Common myeloid progenitor, CD34-positive (primary cell): ENCODE measurements around the gene GAREM1.

Source experiments
- CTCF ChIA-PET: fragments of 350-600 bp; sonication (Branson Sonifier 250); formaldehyde crosslinking; loops from one replicate; lab custom pipeline; 2021; ENCODE audit warnings: antibody characterized with exemption; lab: Charles Lee
- POLR2A ChIA-PET: fragments of 350-600 bp; sonication (Branson Sonifier 250); formaldehyde crosslinking; loops from one replicate; lab custom pipeline; 2021; ENCODE audit warnings: antibody characterized with exemption; lab: Charles Lee
- DNase-seq, 3 donors: peaks; one replicate each; pipeline versions ENCODE4 v3.0.0 to v3.0.0-alpha.2; 2013
- H3K27ac ChIP-seq, 2 experiments: 1 replicate in 1 of 2; 2 replicates in 1 of 2; pipeline ENCODE4 v1.7.0; 2013; ENCODE audit warnings: inconsistent platforms in 2 of 2, low read length in 2 of 2, mild to moderate bottlenecking in 2 of 2, low read depth in 1 of 2, moderate library complexity in 1 of 2; ENCODE audit not compliant: severe bottlenecking in 2 of 2, insufficient read depth in 1 of 2, poor library complexity in 1 of 2
- H3K27me3 ChIP-seq, 5 experiments: replicated peaks in 2 of 5; 1 replicate in 3 of 5; 2 replicates in 2 of 5; pipeline versions ENCODE4 v1.6.1 to v1.7.0; 2013; ENCODE audit warnings: low read length in 4 of 5, mild to moderate bottlenecking in 2 of 5, moderate library complexity in 2 of 5, inconsistent platforms in 1 of 5; ENCODE audit not compliant: insufficient read depth in 5 of 5, control insufficient read depth in 4 of 5
- H3K36me3 ChIP-seq, 4 experiments: 1 replicate in 2 of 4; 2 replicates in 2 of 4; pipeline versions ENCODE4 v1.6.1 to v1.7.0; 2013; ENCODE audit warnings: low read length in 3 of 4, control low read depth in 1 of 4, mild to moderate bottlenecking in 1 of 4; ENCODE audit not compliant: control insufficient read depth in 4 of 4, insufficient read depth in 4 of 4
- H3K4me1 ChIP-seq, 4 experiments: 1 replicate in 3 of 4; 2 replicates in 1 of 4; pipeline versions ENCODE4 v1.6.1 to v1.7.1; 2013; ENCODE audit warnings: low read length in 3 of 4, mild to moderate bottlenecking in 3 of 4, control low read depth in 1 of 4, inconsistent platforms in 1 of 4, moderate library complexity in 1 of 4; ENCODE audit not compliant: control insufficient read depth in 4 of 4, insufficient read depth in 4 of 4; ENCODE audit errors: control extremely low read depth in 1 of 4
- H3K4me3 ChIP-seq, 7 experiments: 1 replicate in 4 of 7; 2 replicates in 3 of 7; pipeline versions ENCODE4 v1.5.1 to v1.7.0; 2013; ENCODE audit warnings: mild to moderate bottlenecking in 7 of 7, low read length in 6 of 7, moderate library complexity in 6 of 7, inconsistent platforms in 2 of 7, low read depth in 2 of 7, control low read depth in 1 of 7; ENCODE audit not compliant: insufficient read depth in 4 of 7, control insufficient read depth in 1 of 7; ENCODE audit errors: extremely low read depth in 1 of 7
- H3K9me3 ChIP-seq, 5 experiments: 1 replicate in 4 of 5; 2 replicates in 1 of 5; pipeline versions ENCODE4 v1.6.1 to v1.7.1; 2013; ENCODE audit warnings: low read length in 4 of 5, mild to moderate bottlenecking in 2 of 5, inconsistent platforms in 1 of 5, low read depth in 1 of 5, moderate library complexity in 1 of 5; ENCODE audit not compliant: control insufficient read depth in 4 of 5, insufficient read depth in 2 of 5; ENCODE audit errors: control extremely low read depth in 1 of 5
- WGBS: methylation state at CpG from one replicate; pipeline ENCODE4 v1.1.5; 2013; ENCODE audit not compliant: insufficient coverage; 5-methylcytosine and 5-hydroxymethylcytosine counted together

The GAREM1 gene

GRCh38 chr18:32427084-32427900 is 43.4 kb downstream of the GAREM1 start:
- H3K27me3 ChIP-seq: no peaks in the 10 kb centered on the region
- DNase-seq: no peak
- H3K9me3 ChIP-seq: peaks cover 0 to 11% (median 2%) of the 10 kb centered on the region in 5 experiments
- H3K4me1 ChIP-seq: no peaks in the 10 kb centered on the region
- no peak overlapping the region for H3K27ac ChIP-seq
- H3K36me3 ChIP-seq: no peaks in the 10 kb centered on the region
- no CpG with 5 or more reads among the region's 4 CpGs for WGBS
- H3K4me3 ChIP-seq: no peak overlapping the region
- ChIA-PET CTCF (interaction anchor here (0.9 kb wide), 1 partner anchor 157 kb away, joined by 3 read pairs; no protein-coding TSS in a partner anchor), POLR2A (no interaction called here)

- Histone ChIP-seq H3K9me3 (peaks cover 0 to 2% (median 0%) of the 10 kb centered on the region in 5 experiments), H3K27ac (no peak overlapping the region), H3K27me3 (no peaks in the 10 kb centered on the region), H3K4me1 (peaks cover 0 to 4% (median 2%) of the 10 kb centered on the region in 4 experiments), H3K4me3 (no peak overlapping the region), H3K36me3 (no peaks in the 10 kb centered on the region)
- no CpG with 5 or more reads among the region's 1 CpG for WGBS
- ChIA-PET CTCF (no interaction called here), POLR2A (no interaction called here)
- DNase-seq: no peak
Observed at GRCh38 chr18:32425466-32425865, 45.2 kb downstream of the GAREM1 start.

- H3K4me1 ChIP-seq: peaks cover 0 to 10% (median 7%) of the 10 kb centered on the region in 4 experiments
- ChIA-PET POLR2A (no interaction called here), CTCF (no interaction called here)
- no peak for DNase-seq
- no peaks in the 10 kb centered on the region for H3K27me3 ChIP-seq
- no peaks in the 10 kb centered on the region for H3K9me3 ChIP-seq
- H3K27ac ChIP-seq: no peak overlapping the region
- H3K4me3 ChIP-seq: no peak overlapping the region
- no peaks in the 10 kb centered on the region for H3K36me3 ChIP-seq
- no CpG with 5 or more reads among the region's 1 CpG for WGBS
Observed at GRCh38 chr18:32424696-32425095, 46.0 kb downstream of the GAREM1 start.

- no peaks in the 10 kb centered on the region for H3K27me3 ChIP-seq
- no peaks in the 10 kb centered on the region for H3K9me3 ChIP-seq
- H3K4me1 ChIP-seq: peaks cover 0 to 20% (median 11%) of the 10 kb centered on the region in 4 experiments
- no peak overlapping the region for H3K27ac ChIP-seq
- ChIA-PET POLR2A (no interaction called here), CTCF (interaction anchor here (0.9 kb wide), 1 partner anchor 33 kb away, joined by 3 read pairs; no protein-coding TSS in a partner anchor)
- DNase-seq: no peak
- H3K4me3 ChIP-seq: no peak overlapping the region
- WGBS: no CpG with 5 or more reads among the region's 4 CpGs
- no peaks in the 10 kb centered on the region for H3K36me3 ChIP-seq
Observed at GRCh38 chr18:32422978-32423740, 47.5 kb downstream of the GAREM1 start.

GRCh38 chr18:32422201-32422600 is 48.5 kb downstream of the GAREM1 start:
- CTCF ChIA-PET: interaction anchor here (1.0 kb wide), 1 partner anchor 15 kb away, joined by 5 read pairs; no protein-coding TSS in a partner anchor
- no peak for DNase-seq
- POLR2A ChIA-PET: no interaction called here
- Histone ChIP-seq H3K9me3 (no peaks in the 10 kb centered on the region), H3K4me3 (no peak overlapping the region), H3K27ac (no peak overlapping the region), H3K27me3 (no peaks in the 10 kb centered on the region), H3K4me1 (peaks cover 0 to 20% (median 11%) of the 10 kb centered on the region in 4 experiments), H3K36me3 (no peaks in the 10 kb centered on the region)
- 92% methylated on average over 2 of the region's 3 CpGs for WGBS

GRCh38 chr18:32420084-32420750 is 50.5 kb downstream of the GAREM1 start:
- peak; percentile 6 to 49 (median 48) for DNase-seq
- Histone ChIP-seq H3K4me1 (peaks cover 0 to 20% (median 11%) of the 10 kb centered on the region in 4 experiments), H3K4me3 (peak overlapping the region in 1 of 7 experiments; percentile 36), H3K27ac (no peak overlapping the region), H3K9me3 (no peaks in the 10 kb centered on the region), H3K27me3 (no peaks in the 10 kb centered on the region), H3K36me3 (no peaks in the 10 kb centered on the region)
- CTCF ChIA-PET: interaction anchor here (2.0 kb wide), 1 partner anchor 20 kb away, joined by 6 read pairs; no protein-coding TSS in a partner anchor
- 60% methylated on average over 3 of the region's 5 CpGs for WGBS
- POLR2A ChIA-PET: no interaction called here
